HEK293T (cell line): ENCODE measurements around the gene ZNF396.

Source experiments
- ARNT ChIP-seq: fragments of 450-650 bp; IDR thresholded peaks from 2 replicates; pipeline ENCODE4 v1.6.1; 2017; ENCODE audit warnings: mild to moderate bottlenecking
- BHLHE40 ChIP-seq: fragments of 450-650 bp; IDR thresholded peaks from 2 replicates; pipeline ENCODE4 v1.6.1; 2016; ENCODE audit warnings: mild to moderate bottlenecking, moderate library complexity, borderline replicate concordance
- CTBP1 ChIP-seq: fragments of 450-650 bp; IDR thresholded peaks from 2 replicates; pipeline ENCODE4 v1.6.1; 2016; ENCODE audit warnings: borderline replicate concordance
- ELF4 ChIP-seq: fragments of 450-650 bp; IDR thresholded peaks from 2 replicates; pipeline ENCODE4 v1.6.1; 2017; ENCODE audit warnings: antibody characterized with exemption
- FOXA1 ChIP-seq: fragments of 450-650 bp; IDR thresholded peaks from 2 replicates; pipeline ENCODE4 v1.6.1; 2016; ENCODE audit warnings: mild to moderate bottlenecking
- FOXK2 ChIP-seq: fragments of 450-650 bp; IDR thresholded peaks from 2 replicates; pipeline ENCODE4 v1.6.1; 2016; ENCODE audit warnings: mild to moderate bottlenecking
- FOXM1 ChIP-seq: fragments of 450-650 bp; IDR thresholded peaks from 2 replicates; pipeline ENCODE4 v1.6.1; 2017; ENCODE audit warnings: mild to moderate bottlenecking, borderline replicate concordance
- L3MBTL2 ChIP-seq: fragments of 450-650 bp; conservative IDR thresholded peaks from 2 replicates; pipeline ENCODE4 v1.6.1; 2016; ENCODE audit warnings: mild to moderate bottlenecking
- LEF1 ChIP-seq: fragments of 450-650 bp; IDR thresholded peaks from 2 replicates; pipeline ENCODE4 v1.6.1; 2017; ENCODE audit warnings: mild to moderate bottlenecking, borderline replicate concordance
- SP1 ChIP-seq: fragments of 450-650 bp; IDR thresholded peaks from 2 replicates; pipeline ENCODE4 v1.6.1; 2017
- SUZ12 ChIP-seq: fragments of 450-650 bp; IDR thresholded peaks from 2 replicates; pipeline ENCODE4 v1.6.1; 2016; ENCODE audit warnings: mild to moderate bottlenecking
- ZNF384 ChIP-seq: fragments of 450-650 bp; IDR thresholded peaks from 2 replicates; pipeline ENCODE4 v1.6.1; 2016

- no peak for TF ChIP-seq LEF1
- TF ChIP-seq FOXK2, result no peak
- TF ChIP-seq CTBP1, result no peak
- no peak; the same call in 1 of the 2 replicates for TF ChIP-seq L3MBTL2
- TF ChIP-seq ZNF384, result no peak
- TF ChIP-seq FOXA1, result no peak
- TF ChIP-seq FOXM1, result no peak
- no peak for TF ChIP-seq BHLHE40
- no peak for TF ChIP-seq ELF4
- TF ChIP-seq ARNT, result no peak
- TF ChIP-seq SUZ12, result no peak
- no peak for TF ChIP-seq SP1
These were observed 9.5 kb upstream of the ZNF396 start for GRCh38 chr18:35386600-35387100.
